Stimulated activated CD8-positive, alpha-beta memory T cell treated with anti-CD3 and anti-CD28 coated beads, Interleukin-12 subunit alpha, Interleukin-12 subunit beta, amount 100 ng/mL, for 1 hour (primary cell): Measurements from ENCODE around the gene HFE.
"Not testable (repeated sequence)": the region's sequence is repeated elsewhere in the genome, so short reads cannot be mapped to it uniquely, and the experiment has no call there.

Experiments
- DNase-seq: peaks from one replicate; pipeline ENCODE4 v3.0.0-alpha.2; 2020; ENCODE audit warnings: low read depth

The HFE gene

DNA sequence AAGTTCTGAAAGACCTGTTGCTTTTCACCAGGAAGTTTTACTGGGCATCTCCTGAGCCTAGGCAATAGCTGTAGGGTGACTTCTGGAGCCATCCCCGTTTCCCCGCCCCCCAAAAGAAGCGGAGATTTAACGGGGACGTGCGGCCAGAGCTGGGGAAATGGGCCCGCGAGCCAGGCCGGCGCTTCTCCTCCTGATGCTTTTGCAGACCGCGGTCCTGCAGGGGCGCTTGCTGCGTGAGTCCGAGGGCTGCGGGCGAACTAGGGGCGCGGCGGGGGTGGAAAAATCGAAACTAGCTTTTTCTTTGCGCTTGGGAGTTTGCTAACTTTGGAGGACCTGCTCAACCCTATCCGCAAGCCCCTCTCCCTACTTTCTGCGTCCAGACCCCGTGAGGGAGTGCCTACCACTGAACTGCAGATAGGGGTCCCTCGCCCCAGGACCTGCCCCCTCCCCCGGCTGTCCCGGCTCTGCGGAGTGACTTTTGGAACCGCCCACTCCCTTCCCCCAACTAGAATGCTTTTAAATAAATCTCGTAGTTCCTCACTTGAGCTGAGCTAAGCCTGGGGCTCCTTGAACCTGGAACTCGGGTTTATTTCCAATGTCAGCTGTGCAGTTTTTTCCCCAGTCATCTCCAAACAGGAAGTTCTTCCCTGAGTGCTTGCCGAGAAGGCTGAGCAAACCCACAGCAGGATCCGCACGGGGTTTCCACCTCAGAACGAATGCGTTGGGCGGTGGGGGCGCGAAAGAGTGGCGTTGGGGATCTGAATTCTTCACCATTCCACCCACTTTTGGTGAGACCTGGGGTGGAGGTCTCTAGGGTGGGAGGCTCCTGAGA, at the start of gene HFE:
HFE (plus strand) TSS at position 146 of the 832 bp plus-strand sequence; CDS start at position 158, 12 bp downstream.
- no peak for DNase-seq

- DNase-seq = no peak
These were observed 45.3 kb upstream of the HFE start for GRCh38 chr6:26041946-26042345.

- no peak for DNase-seq
These were observed 43.7 kb upstream of the HFE start for GRCh38 chr6:26043384-26044139.

- DNase-seq = no peak
These were observed 42.8 kb upstream of the HFE start for GRCh38 chr6:26044140-26045064.

GRCh38 chr6:26045065-26045927, 41.9 kb upstream of the HFE start:
- DNase-seq = peak; percentile 72

DNA sequence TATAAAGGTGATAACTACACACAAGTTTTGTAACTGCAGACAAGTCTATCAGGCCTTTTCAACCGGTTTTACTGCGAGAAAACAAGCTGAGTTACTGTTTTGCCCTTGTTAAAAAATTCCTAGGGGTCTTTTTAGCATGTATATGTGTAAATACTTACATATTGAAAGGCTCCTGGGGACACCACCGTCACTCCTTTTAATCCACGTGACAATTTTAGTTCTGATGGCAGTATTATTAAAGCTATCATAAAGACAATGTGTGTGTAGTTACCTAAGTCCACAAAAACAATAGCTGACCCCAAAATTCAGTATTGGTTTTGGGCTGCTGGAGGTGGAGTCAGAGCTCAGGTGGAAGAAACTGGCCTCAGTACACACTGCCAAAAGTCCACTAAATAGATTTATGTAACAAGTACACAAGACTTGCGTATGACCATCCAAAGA, 41.3 kb upstream of the HFE start:
- DNase-seq = no peak

DNA sequence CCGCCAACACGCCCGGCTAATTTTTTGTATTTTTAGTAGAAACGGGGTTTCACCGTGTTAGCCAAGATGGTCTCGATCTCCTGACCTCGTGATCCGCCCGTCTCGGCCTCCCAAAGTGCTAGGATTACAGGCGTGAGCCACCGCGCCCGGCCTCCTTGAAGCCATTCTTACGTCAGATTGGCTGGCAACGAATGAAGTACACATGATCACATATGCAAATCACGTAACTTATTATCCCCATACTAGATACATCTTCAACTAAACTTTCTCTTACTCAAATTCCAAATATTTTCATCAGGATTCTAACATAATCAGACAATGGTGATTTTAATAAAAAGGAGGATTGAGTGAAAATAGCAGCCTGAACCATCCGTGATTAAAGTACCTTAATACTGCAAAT, 39.9 kb upstream of the HFE start:
- not testable (repeated sequence) for DNase-seq

DNA sequence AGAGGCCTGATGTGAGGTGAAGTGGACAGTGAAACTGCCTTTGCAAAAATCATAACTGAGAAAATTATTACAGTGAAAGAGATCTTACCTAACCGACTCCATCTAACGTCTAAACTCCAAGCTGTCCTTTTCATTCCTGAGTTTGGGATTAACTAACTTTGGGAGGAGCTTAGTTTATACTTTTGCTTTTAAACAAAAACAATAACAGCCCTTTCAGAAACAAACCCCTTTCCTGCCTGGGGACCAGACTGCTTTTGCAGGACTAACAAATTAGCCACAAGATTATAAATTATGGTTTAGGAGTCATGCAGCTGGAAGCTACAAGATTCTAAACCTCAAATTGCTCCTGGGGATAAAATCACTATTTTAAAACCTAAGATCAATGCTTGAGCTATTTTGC, 38.6 kb upstream of the HFE start:
- no peak for DNase-seq

DNA sequence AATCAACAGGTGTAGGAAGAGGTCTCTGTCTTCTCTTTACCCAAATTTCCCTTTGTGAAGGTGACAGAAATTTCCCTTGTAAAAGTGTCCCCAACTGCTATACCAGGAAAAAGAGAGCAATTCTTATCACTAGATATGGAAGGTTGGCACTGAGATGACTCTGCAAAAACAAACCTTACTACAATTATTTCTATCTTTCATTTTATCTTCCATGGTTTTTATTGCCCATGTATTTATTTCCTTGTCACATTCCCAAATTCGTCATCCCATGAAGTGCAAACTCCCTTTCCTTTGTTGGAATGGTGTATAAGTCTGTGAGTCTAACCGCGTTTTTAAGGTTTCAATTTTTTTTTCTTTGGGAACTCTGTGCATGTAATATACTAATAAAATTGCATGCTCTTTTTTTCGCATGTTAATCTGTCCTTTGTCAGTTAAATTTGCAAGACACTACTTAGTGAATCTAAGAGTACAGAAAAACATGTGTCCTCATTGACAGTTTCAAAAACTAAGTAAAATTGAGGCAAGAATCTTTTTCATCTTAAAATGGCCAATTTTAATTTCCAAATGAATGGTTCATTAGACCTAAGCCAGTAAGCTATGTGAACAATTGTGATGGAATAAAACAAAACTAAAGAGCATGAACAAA, 35.4 kb upstream of the HFE start:
- no peak for DNase-seq

DNA sequence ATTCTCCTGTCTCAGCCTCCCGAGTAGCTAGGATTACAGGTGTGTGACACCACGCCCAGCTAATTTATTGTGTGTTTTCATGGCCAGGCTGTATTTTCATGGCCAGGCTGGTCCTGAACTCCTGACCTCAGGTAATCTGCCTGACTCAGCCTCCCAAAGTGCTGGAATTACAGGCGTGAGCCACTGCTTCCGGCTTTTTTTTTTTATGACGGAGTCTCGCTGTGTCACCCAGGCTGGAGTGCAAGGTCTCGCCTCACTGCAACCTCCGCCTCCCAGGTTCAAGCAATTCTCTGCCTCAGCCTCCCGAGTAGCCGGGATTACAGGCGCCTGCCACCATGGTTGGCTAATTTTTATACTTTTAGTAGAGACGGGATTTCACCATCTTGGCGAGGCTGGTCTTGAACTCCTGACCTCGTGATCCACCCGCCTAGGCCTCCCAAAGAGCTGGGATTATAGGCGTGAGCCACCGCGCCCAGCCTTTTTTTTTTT, 34.4 kb upstream of the HFE start:
- DNase-seq = not testable (repeated sequence)

DNA sequence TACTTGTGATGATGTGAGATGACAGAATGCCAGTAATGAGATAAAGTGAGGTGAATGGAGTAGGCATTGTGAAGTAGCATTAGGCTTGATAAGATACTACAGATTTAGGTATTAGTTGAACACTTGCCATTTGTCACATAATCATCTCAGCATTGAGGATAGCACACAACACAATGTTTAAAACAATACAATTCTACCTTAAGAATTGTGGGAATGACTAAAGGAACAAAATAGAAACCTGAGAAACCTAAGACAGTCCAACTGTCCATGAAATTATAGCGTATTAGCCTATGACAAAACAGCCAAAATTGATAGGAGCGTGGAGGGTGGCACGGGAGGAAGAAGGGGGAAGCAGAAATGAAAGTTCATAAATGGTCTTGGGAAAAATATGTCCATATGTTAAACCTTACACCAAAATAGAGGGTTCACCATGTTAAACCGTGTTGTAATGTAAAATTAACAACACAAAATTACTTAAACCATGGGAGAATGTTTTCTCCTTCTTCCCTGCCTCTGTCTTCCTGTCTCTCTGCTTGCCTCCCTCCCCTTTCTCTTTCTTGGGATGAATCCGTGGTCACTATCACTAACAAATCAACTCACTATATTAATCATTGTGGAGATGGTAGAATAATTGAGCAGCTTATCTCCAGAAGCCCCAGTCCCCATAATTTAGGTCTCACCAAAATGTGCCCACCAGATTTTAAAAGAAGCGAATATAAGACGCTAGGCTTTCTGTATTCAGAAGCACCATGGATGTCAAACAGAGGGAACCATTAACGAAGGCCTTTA, 33.0 kb upstream of the HFE start:
- no peak for DNase-seq

GRCh38 chr6:26054781-26055718, 32.2 kb upstream of the HFE start:
- DNase-seq = peak; percentile 71

GRCh38 chr6:26055719-26056582, 31.3 kb upstream of the HFE start:
- peak; percentile 68 for DNase-seq

- DNase-seq = no peak
These were observed 30.5 kb upstream of the HFE start for GRCh38 chr6:26056583-26057350.

- DNase-seq = no peak
These were observed 29.3 kb upstream of the HFE start for GRCh38 chr6:26057899-26058298.

GRCh38 chr6:26058477-26059033, 28.7 kb upstream of the HFE start:
- DNase-seq = not testable (repeated sequence)
